ENCODE data around the gene WDR7. TPM values are rescaled to one million over a fixed set of nuclear protein-coding genes. Genes with fewer than 3 reads are reported as not detected.

WDR7 gene
- total and polyA plus RNA-seq, 3 experiments from 2014 or later: 20.5 to 21.9 (median 20.6) TPM

- no peak overlapping the region for H3K4me3 ChIP-seq (ENCODE audit: low read length)
- Mint-ChIP-seq H3K4me1 (peaks cover 21 to 31% (median 29%) of the 10 kb centered on the region in 3 donors), H3K4me3 (peak overlapping the region in 1 of 7 donors; percentile 34), H3K36me3 (no peaks in the 10 kb centered on the region), H3K27ac (no peak overlapping the region), H3K27me3 (peaks cover 8 to 14% of the 10 kb centered on the region in 2 donors), H3K9me3 (peaks cover 0 to 7% (median 2%) of the 10 kb centered on the region in 5 donors)
- DNase-seq: no peak
- H3K9me3 ChIP-seq (ENCODE audit: low read length): no peaks in the 10 kb centered on the region
- ChIA-PET POLR2A (no interaction called here), CTCF (no interaction called here)
- H3K4me1 ChIP-seq (ENCODE audit: insufficient read depth, low read length): no peaks in the 10 kb centered on the region
- no peak overlapping the region for H3K27ac ChIP-seq (ENCODE audit: low read depth, low read length)
- no peaks in the 10 kb centered on the region for H3K36me3 ChIP-seq (ENCODE audit: insufficient read depth, low read length)
- no peaks in the 10 kb centered on the region for H3K27me3 ChIP-seq (ENCODE audit: insufficient read depth, low read length, poor library complexity, severe bottlenecking)
Observed at GRCh38 chr18:57083485-57083884, 432.3 kb downstream of the WDR7 start.

GRCh38 chr18:57084331-57085271 lies 433.4 kb downstream of the WDR7 start:
- Mint-ChIP-seq H3K4me1 (peaks cover 18 to 26% (median 22%) of the 10 kb centered on the region in 3 donors), H3K27ac (peak overlapping the region in 6 of 8 donors; percentile 0 to 75 (median 44)), H3K27me3 (peaks cover 6 to 15% of the 10 kb centered on the region in 2 donors), H3K36me3 (no peaks in the 10 kb centered on the region), H3K9me3 (peaks cover 0 to 7% (median 2%) of the 10 kb centered on the region in 5 donors), H3K4me3 (peak overlapping the region; percentile 69 to 89 (median 80))
- ChIA-PET POLR2A (no interaction called here), CTCF (no interaction called here)
- no peaks in the 10 kb centered on the region for H3K27me3 ChIP-seq (ENCODE audit: insufficient read depth, low read length, poor library complexity, severe bottlenecking)
- DNase-seq: no peak
- no peak overlapping the region for H3K4me3 ChIP-seq (ENCODE audit: low read length)
- H3K27ac ChIP-seq (ENCODE audit: low read depth, low read length): no peak overlapping the region
- H3K9me3 ChIP-seq (ENCODE audit: low read length): no peaks in the 10 kb centered on the region
- no peaks in the 10 kb centered on the region for H3K36me3 ChIP-seq (ENCODE audit: insufficient read depth, low read length)
- no peaks in the 10 kb centered on the region for H3K4me1 ChIP-seq (ENCODE audit: insufficient read depth, low read length)

- no peak for DNase-seq
- Mint-ChIP-seq H3K4me3 (peak overlapping the region in 2 of 7 donors; percentile 78 to 81), H3K27me3 (peaks cover 7 to 17% of the 10 kb centered on the region in 2 donors), H3K36me3 (no peaks in the 10 kb centered on the region), H3K9me3 (peaks cover 0 to 7% (median 2%) of the 10 kb centered on the region in 5 donors), H3K27ac (peak overlapping the region in 2 of 8 donors; percentile 63 to 70), H3K4me1 (peaks cover 16 to 24% (median 22%) of the 10 kb centered on the region in 3 donors)
- no peaks in the 10 kb centered on the region for H3K27me3 ChIP-seq (ENCODE audit: insufficient read depth, low read length, poor library complexity, severe bottlenecking)
- H3K4me1 ChIP-seq (ENCODE audit: insufficient read depth, low read length): no peaks in the 10 kb centered on the region
- no peaks in the 10 kb centered on the region for H3K9me3 ChIP-seq (ENCODE audit: low read length)
- no peaks in the 10 kb centered on the region for H3K36me3 ChIP-seq (ENCODE audit: insufficient read depth, low read length)
- H3K4me3 ChIP-seq (ENCODE audit: low read length): no peak overlapping the region
- POLR2A ChIA-PET: no interaction called here
- H3K27ac ChIP-seq (ENCODE audit: low read depth, low read length): no peak overlapping the region
- CTCF ChIA-PET: no interaction called here
Observed at GRCh38 chr18:57085371-57085770, 434.2 kb downstream of the WDR7 start.

GRCh38 chr18:57086163-57086562 lies 435.0 kb downstream of the WDR7 start:
- Histone ChIP-seq H3K4me1 (ENCODE audit: insufficient read depth, low read length) (no peaks in the 10 kb centered on the region), H3K9me3 (ENCODE audit: low read length) (no peaks in the 10 kb centered on the region), H3K27me3 (ENCODE audit: insufficient read depth, low read length, poor library complexity, severe bottlenecking) (no peaks in the 10 kb centered on the region), H3K4me3 (ENCODE audit: low read length) (no peak overlapping the region), H3K27ac (ENCODE audit: low read depth, low read length) (no peak overlapping the region), H3K36me3 (ENCODE audit: insufficient read depth, low read length) (no peaks in the 10 kb centered on the region)
- Mint-ChIP-seq H3K27me3 (peaks cover 9 to 17% of the 10 kb centered on the region in 2 donors), H3K9me3 (peaks cover 0 to 7% (median 2%) of the 10 kb centered on the region in 5 donors), H3K4me1 (peaks cover 16 to 22% (median 22%) of the 10 kb centered on the region in 3 donors), H3K4me3 (no peak overlapping the region), H3K27ac (no peak overlapping the region), H3K36me3 (no peaks in the 10 kb centered on the region)
- POLR2A ChIA-PET: no interaction called here
- CTCF ChIA-PET: no interaction called here
- DNase-seq: no peak

Other genes starting within 250 kb of the WDR7 start
- gene TXNL1, start 12.8 kb upstream of the WDR7 start, total RNA-seq: 10 to 100 TPM; 86.8 to 91.6 TPM
- 57.1 TPM for gene TXNL1, start 12.8 kb upstream of the WDR7 start, polyA plus RNA-seq